HG03064 (cell line): ENCODE results near the gene RIMBP2.

Experiments
- ATAC-seq: cut with Tn5 transposase; IDR thresholded peaks from one replicate; pipeline ENCODE4 v1.9.1; 2021; ENCODE audit warnings: low read depth; ENCODE audit not compliant: unreplicated experiment

The RIMBP2 gene

DNA sequence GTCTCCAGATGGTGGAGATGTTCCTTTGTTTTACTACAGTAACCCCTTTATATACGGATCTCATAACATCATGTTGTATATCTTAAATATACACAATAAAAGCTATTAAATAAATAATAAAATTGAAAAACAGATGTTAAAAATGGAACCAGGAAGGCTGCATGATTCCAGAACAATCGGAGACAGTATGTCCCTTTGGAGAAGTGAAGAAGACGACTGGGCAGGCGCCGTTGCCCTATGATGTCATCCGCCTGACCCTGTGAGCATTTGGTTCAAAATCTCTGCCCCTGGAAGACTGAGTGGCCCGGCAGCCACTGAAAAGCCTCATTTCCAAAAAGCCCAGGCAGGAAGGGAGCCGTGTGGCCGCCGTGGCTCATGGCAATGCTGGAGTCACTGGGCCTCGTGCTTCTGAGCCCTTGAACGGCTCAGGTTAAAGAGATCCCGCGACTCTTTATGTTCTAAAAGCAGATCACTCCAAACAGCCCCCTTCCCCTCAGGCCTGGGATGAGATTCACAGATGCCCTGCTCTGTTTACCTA is 30.8 kb downstream of the RIMBP2 start:
- ATAC-seq: no peak

GRCh38 chr12:130683811-130684210 is 32.3 kb downstream of the RIMBP2 start:
- ATAC-seq: no peak

DNA sequence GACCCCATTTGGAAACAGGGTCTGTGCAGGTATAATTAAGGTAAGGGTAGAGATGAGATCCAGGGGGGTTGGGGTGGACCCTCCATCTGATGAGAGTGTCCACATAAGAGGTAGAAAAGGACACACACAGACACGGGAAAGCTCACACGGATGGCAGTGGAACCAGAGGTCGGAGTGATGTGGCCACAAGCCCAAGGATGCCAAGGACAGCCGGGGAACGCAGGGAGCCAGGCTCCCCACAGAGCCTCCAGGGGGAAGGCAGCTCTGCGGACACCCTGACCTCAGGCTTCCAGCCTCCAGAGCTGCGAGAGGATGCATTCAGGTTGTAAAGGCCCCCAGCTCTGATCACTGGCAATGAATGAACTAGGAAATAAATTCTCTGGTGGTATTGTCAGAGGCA is 33.0 kb downstream of the RIMBP2 start:
- no peak for ATAC-seq

DNA sequence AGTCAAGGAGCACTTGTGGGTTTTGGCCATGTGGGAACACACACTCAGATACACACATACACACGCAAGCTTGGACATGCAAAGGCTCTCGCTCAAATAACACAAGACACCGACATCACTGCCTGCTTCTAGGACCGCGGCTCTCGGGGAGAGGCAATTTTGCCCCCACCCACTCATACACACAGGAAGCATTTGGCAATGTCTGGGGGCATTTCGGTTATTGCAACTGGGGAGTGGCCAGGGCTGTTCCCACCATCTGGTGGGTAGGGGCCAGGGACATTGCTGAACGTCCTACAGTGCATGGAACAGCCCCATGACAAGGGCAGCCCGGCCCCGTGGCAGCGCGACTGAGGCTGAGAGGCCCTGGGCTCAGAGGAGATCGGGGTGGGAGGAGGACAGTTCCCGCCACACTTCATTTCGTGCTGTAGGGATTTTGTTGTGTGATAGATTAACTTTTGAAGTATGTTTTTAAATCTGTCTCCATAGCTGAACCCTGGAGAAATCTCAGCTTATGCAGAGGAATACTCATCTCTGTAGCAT is 35.6 kb downstream of the RIMBP2 start:
- ATAC-seq: no peak

- no peak for ATAC-seq
These were observed 38.0 kb downstream of the RIMBP2 start for GRCh38 chr12:130677957-130678558.

- ATAC-seq: no peak
These were observed 40.3 kb downstream of the RIMBP2 start for GRCh38 chr12:130675791-130676190.

GRCh38 chr12:130675121-130675520 is 41.0 kb downstream of the RIMBP2 start:
- no peak for ATAC-seq

- ATAC-seq: no peak
These were observed 41.4 kb downstream of the RIMBP2 start for GRCh38 chr12:130674676-130675075.

- ATAC-seq: no peak
These were observed 42.9 kb downstream of the RIMBP2 start for GRCh38 chr12:130673036-130673705.

GRCh38 chr12:130672089-130672820 is 43.8 kb downstream of the RIMBP2 start:
- ATAC-seq: no peak

GRCh38 chr12:130671556-130671955 is 44.5 kb downstream of the RIMBP2 start:
- ATAC-seq: no peak

DNA sequence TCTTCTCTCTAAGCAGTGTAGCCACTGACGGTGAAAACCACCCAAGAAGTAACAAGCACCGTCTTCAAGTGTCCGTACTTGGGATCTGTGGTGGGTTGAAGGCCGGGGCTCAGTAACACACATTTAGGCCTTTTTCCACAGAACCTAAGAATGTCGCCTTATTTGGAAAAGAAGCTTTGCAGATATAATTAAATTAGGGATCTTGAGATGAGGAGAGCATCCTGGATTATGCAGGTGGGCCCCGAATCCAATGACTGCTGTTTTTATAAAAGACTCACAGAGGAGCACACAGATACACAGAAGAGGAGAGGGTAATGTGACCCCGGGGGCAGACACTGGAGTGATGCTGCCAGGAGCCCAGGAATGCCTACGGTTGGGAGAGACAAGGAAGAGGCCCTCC is 46.3 kb downstream of the RIMBP2 start:
- ATAC-seq: no peak

DNA sequence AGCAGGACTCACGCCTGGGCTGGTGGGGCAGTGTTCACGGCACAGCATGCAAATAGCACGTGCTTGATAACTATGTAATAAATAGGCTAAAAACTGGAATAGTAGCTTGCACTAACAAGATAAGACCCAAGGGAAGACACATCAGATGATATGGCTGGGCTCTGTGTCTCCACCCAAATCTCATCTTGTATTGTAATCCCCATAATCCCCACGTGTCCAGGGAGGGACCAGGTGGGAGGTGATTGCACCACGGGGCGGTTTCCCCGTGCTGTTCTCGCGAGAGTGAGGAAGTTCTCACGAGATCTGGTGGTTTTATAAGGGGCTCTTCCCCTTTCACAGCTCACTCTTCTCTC is 46.9 kb downstream of the RIMBP2 start:
- ATAC-seq: no peak

GRCh38 chr12:130668286-130669204 is 47.6 kb downstream of the RIMBP2 start:
- ATAC-seq: no peak

GRCh38 chr12:130667421-130667960 is 48.6 kb downstream of the RIMBP2 start:
- no peak for ATAC-seq

DNA sequence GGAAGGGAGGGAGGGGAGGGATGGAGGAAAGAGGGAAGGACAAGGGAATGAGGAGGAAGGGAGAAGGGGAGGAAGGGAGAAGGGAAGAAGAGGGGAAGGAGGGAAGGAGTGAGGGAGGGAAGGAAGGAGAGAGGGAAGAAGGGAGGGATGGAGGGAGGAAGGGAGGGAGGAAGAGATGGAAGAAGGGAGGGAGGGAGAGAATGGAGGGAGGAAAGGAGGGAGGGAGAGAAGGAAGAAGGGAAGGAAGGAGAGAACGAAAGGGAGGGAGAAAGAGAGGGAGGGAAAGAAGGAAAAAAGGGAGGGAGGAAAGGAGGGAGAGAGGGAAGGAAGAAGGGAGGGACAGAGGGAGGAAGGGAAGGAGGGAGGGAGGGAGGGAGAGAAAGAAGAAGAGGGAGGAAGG is 49.5 kb downstream of the RIMBP2 start:
- no peak for ATAC-seq

DNA sequence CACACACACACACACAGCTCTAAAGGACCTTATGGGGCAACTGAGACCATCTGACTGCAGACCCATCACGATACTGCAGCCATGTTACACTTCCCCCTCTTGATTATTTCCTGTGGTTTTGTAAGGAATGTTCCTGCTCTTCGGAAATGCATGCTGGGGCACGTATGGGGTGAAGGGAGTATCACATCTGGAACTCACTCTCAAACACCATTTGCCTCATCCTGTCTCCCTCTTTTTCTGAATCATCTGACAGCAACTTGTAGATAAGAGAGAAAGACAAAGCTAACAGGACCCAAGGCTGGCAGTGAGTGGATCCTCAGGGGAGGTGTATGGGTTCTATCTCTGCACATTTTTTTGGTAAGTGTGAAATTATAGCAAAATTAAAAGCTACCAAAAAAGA is 50.3 kb downstream of the RIMBP2 start:
- ATAC-seq: no peak

DNA sequence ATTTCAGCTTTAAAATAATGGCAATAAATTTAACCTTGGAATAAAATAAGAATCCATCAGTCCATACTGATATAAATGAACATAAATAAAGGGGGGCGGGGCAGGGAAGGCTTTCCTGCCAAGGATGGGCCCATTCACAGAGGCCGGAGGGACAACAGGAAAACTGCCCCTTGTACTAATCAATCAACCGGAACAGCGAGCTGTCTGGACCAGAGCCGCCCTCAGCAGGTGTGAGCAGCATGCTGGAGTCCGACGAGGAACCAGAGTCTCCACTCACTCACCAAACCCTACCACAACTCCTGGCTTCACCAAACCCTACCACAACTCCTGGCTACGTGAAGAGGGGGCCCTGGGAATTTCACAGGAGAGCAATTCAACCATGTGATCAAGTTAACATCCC is 51.3 kb downstream of the RIMBP2 start:
- ATAC-seq: no peak

- ATAC-seq: no peak
These were observed 51.8 kb downstream of the RIMBP2 start for GRCh38 chr12:130664252-130664651.

- no peak for ATAC-seq
These were observed 52.6 kb downstream of the RIMBP2 start for GRCh38 chr12:130663514-130663913.
